OCI-LY7 (cell line): ENCODE results near the gene OR1K1. TPM values are rescaled to one million over a fixed set of nuclear protein-coding genes. Genes with fewer than 3 reads are reported as not detected.

ENCODE experiments used
- Bru-seq: library from RNA; stranded (reverse); fragments of 400-500 nt; gene quantifications from one replicate; lab custom pipeline; 2021; lab: Mats Ljungman, UMichigan
- BruChase-seq, 2 experiments: library from RNA; stranded (reverse); fragments of 400-500 nt; gene quantifications; one replicate each; lab custom pipeline; 2021; lab: Mats Ljungman, UMichigan
- BruUV-seq: library from RNA; stranded (reverse); fragments of 400-500 nt; replicated peaks from 2 replicates; lab custom pipeline; 2021; lab: Mats Ljungman, UMichigan
- CTCF ChIA-PET: fragments of 300-600 bp; sonication (Branson Sonifier 250); formaldehyde crosslinking; loops from one replicate; lab custom pipeline; 2022; ENCODE audit warnings: antibody characterized with exemption; ENCODE audit not compliant: unreplicated experiment; lab: Charles Lee
- POLR2A ChIA-PET: fragments of 300-600 bp; sonication (Branson Sonifier 250); formaldehyde crosslinking; loops from one replicate; lab custom pipeline; 2022; ENCODE audit warnings: antibody characterized with exemption; lab: Charles Lee
- DNase-seq: peaks from one replicate; pipeline ENCODE4 v3.0.0-alpha.2; 2015; ENCODE audit warnings: low spot score
- H2AFZ ChIP-seq: fragments of 200-600 bp; sonication (generic), shearing (Covaris generic); 2 replicates; pipeline ENCODE4 v1.6.1; 2014; ENCODE audit warnings: mild to moderate bottlenecking, antibody characterized with exemption, low read length, moderate library complexity
- H3K27ac ChIP-seq: fragments of 200-600 bp; sonication (generic); 2 replicates; pipeline ENCODE4 v1.5.1; 2014; ENCODE audit warnings: mixed run types, low read depth, mild to moderate bottlenecking, moderate library complexity, low read length, inconsistent platforms; ENCODE audit not compliant: poor library complexity, severe bottlenecking
- H3K36me3 ChIP-seq: fragments of 200-600 bp; sonication (generic); 2 replicates; pipeline ENCODE4 v1.6.1; 2014; ENCODE audit warnings: mild to moderate bottlenecking, antibody characterized with exemption, low read length, moderate library complexity, mixed read lengths; ENCODE audit not compliant: insufficient read depth
- H3K4me1 ChIP-seq: fragments of 200-600 bp; sonication (generic); 2 replicates; pipeline ENCODE4 v1.5.1; 2014; ENCODE audit warnings: mild to moderate bottlenecking, low read length; ENCODE audit not compliant: insufficient read depth, poor library complexity, severe bottlenecking
- H3K4me2 ChIP-seq: fragments of 200-600 bp; sonication (generic); 2 replicates; pipeline ENCODE4 v1.6.1; 2014; ENCODE audit warnings: mild to moderate bottlenecking, low read length
- H3K4me3 ChIP-seq: fragments of 200-600 bp; sonication (generic); 2 replicates; pipeline ENCODE4 v1.5.1; 2014; ENCODE audit warnings: mild to moderate bottlenecking, low read depth, low read length; ENCODE audit not compliant: poor library complexity, severe bottlenecking
- H3K79me2 ChIP-seq: fragments of 200-600 bp; sonication (generic); 2 replicates; pipeline ENCODE4 v1.6.1; 2016; ENCODE audit warnings: low read depth, mild to moderate bottlenecking, low read length, moderate library complexity, mixed read lengths; ENCODE audit not compliant: insufficient read depth
- H3K9me2 ChIP-seq: fragments of 200-600 bp; sonication (generic); 2 replicates; pipeline ENCODE4 v1.6.1; 2016; ENCODE audit warnings: mild to moderate bottlenecking, low read length, mixed read lengths; ENCODE audit not compliant: insufficient read depth
- H3K9me3 ChIP-seq: fragments of 200-600 bp; sonication (generic); 2 replicates; pipeline ENCODE4 v1.6.1; 2014; ENCODE audit warnings: mild to moderate bottlenecking, mixed run types, low read length, mixed read lengths
- H4K20me1 ChIP-seq: fragments of 200-600 bp; sonication (generic); 2 replicates; pipeline ENCODE4 v1.6.1; 2014; ENCODE audit warnings: mild to moderate bottlenecking, antibody characterized with exemption, low read length, moderate library complexity, mixed read lengths; ENCODE audit not compliant: insufficient read depth
- EZH2phosphoT487 ChIP-seq: fragments of 200-600 bp; sonication (generic); IDR thresholded peaks from 2 replicates; pipeline ENCODE4 v1.6.1; 2018; ENCODE audit warnings: low read depth, borderline replicate concordance, mild to moderate bottlenecking, mixed run types, antibody characterized with exemption, low read length, moderate library complexity, mixed read lengths
- intact Hi-C: fragments of 100-400 bp; cut with micrococcal nuclease; formaldehyde crosslinking; loops from one replicate; pipeline ENCODE4 v1.10.0; 2022; ENCODE audit not compliant: unreplicated experiment
- long read RNA-seq: library from polyadenylated mRNA; stranded (forward); transcript quantifications from one replicate; pipeline ENCODE4 v2.0.0, GENCODE V29; 2022
- total RNA-seq, 2 experiments: library from RNA; depleted of rRNA in 1 of 2; stranded (reverse); fragments of >200 nt in 1 of 2; shearing (Covaris generic) in 1 of 2; gene quantifications; 2 replicates each; pipeline ENCODE4 v1.2.3, GENCODE V29; 2014 to 2022
- TF ChIP-seq, protein P1 (sequence below): fragments of 200-600 bp; sonication (generic); conservative IDR thresholded peaks from 2 replicates; pipeline ENCODE4 v1.5.1; 2014; ENCODE audit warnings: mild to moderate bottlenecking, antibody characterized with exemption, low read length, moderate library complexity, mixed read lengths

The OR1K1 gene, protein sequence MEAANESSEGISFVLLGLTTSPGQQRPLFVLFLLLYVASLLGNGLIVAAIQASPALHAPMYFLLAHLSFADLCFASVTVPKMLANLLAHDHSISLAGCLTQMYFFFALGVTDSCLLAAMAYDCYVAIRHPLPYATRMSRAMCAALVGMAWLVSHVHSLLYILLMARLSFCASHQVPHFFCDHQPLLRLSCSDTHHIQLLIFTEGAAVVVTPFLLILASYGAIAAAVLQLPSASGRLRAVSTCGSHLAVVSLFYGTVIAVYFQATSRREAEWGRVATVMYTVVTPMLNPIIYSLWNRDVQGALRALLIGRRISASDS
- total RNA-seq (2014; rRNA removed; shearing (Covaris generic)), result not detected in 2 replicates
- total RNA-seq (2022), result not detected in 2 replicates
- Bru-seq, nascent RNA, result not detected
- BruChase-seq, experiment 1, labeled RNA remaining after a 6-hour chase, result not detected
- BruChase-seq, experiment 2, labeled RNA remaining after a 2-hour chase, result not detected
- long read RNA-seq, result 0 reads

DNA sequence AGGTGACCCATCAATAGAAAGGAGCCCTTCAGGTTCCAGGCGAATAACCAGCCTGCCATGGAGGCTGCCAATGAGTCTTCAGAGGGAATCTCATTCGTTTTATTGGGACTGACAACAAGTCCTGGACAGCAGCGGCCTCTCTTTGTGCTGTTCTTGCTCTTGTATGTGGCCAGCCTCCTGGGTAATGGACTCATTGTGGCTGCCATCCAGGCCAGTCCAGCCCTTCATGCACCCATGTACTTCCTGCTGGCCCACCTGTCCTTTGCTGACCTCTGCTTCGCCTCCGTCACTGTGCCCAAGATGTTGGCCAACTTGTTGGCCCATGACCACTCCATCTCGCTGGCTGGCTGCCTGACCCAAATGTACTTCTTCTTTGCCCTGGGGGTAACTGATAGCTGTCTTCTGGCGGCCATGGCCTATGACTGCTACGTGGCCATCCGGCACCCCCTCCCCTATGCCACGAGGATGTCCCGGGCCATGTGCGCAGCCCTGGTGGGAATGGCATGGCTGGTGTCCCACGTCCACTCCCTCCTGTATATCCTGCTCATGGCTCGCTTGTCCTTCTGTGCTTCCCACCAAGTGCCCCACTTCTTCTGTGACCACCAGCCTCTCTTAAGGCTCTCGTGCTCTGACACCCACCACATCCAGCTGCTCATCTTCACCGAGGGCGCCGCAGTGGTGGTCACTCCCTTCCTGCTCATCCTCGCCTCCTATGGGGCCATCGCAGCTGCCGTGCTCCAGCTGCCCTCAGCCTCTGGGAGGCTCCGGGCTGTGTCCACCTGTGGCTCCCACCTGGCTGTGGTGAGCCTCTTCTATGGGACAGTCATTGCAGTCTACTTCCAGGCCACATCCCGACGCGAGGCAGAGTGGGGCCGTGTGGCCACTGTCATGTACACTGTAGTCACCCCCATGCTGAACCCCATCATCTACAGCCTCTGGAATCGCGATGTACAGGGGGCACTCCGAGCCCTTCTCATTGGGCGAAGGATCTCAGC is at the start of gene OR1K1:
TSS of gene OR1K1 (plus strand) at position 58 of the 995 bp plus-strand sequence. CDS start at position 58, 0 bp downstream.
- CTCF ChIA-PET, result no interaction called here
- Histone ChIP-seq H3K36me3 (no peaks in the 10 kb centered on the region), H3K79me2 (no peaks in the 10 kb centered on the region), H2AFZ (no peak within 1 kb of the TSS), H3K4me1 (no peaks in the 10 kb centered on the region), H3K9me3 (no peaks in the 10 kb centered on the region), H3K27ac (no peak within 1 kb of the TSS), H3K4me2 (no peak within 1 kb of the TSS), H3K9me2 (no peaks in the 10 kb centered on the region), H3K4me3 (no peak within 1 kb of the TSS), H4K20me1 (no peaks in the 10 kb centered on the region)
- no peak for DNase-seq
- POLR2A ChIA-PET, result no interaction called here
- intact Hi-C loops, result no loop called here
- TF ChIP-seq, protein P1, sequence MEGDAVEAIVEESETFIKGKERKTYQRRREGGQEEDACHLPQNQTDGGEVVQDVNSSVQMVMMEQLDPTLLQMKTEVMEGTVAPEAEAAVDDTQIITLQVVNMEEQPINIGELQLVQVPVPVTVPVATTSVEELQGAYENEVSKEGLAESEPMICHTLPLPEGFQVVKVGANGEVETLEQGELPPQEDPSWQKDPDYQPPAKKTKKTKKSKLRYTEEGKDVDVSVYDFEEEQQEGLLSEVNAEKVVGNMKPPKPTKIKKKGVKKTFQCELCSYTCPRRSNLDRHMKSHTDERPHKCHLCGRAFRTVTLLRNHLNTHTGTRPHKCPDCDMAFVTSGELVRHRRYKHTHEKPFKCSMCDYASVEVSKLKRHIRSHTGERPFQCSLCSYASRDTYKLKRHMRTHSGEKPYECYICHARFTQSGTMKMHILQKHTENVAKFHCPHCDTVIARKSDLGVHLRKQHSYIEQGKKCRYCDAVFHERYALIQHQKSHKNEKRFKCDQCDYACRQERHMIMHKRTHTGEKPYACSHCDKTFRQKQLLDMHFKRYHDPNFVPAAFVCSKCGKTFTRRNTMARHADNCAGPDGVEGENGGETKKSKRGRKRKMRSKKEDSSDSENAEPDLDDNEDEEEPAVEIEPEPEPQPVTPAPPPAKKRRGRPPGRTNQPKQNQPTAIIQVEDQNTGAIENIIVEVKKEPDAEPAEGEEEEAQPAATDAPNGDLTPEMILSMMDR, result no peak
- no peak for TF ChIP-seq EZH2phosphoT487
- BruUV-seq, result no TSS peak

DNA sequence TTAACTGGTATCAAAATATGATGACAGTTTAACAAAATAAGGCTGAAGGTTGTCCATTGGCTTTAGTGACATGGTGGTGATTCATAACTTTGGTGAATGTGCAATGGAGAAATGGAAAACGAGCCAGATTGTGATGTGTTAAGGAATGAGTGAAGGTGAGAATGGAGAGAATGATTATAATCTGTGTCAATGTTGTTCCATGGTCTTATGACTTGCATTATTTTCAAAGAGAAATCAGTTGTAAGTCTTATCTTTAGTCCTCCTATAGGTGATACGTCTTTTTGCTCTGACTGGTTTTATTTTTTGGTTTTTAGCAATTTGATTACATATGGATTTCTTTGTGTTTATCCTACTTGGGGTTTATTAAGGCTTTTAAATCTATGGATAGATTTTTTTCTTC is 45.1 kb upstream of the OR1K1 start:
- CTCF ChIA-PET, result no interaction called here

More for the DNA sequence above, 45.1 kb upstream of the OR1K1 start:
- H3K79me2 ChIP-seq, result no peaks in the 10 kb centered on the region
- intact Hi-C loops, result no loop called here
- H3K4me1 ChIP-seq, result no peaks in the 10 kb centered on the region
- no peak overlapping the region for H3K4me3 ChIP-seq
- H4K20me1 ChIP-seq, result no peaks in the 10 kb centered on the region
- no peak overlapping the region for H3K4me2 ChIP-seq
- H3K9me3 ChIP-seq, result 0 out of 2 replicates have a peak, but pooled peaks cover 6% of the 10 kb centered on the region
- H3K27ac ChIP-seq, result no peak overlapping the region
- no peak for TF ChIP-seq EZH2phosphoT487
- TF ChIP-seq, protein P1, result no peak
- H3K36me3 ChIP-seq, result no peaks in the 10 kb centered on the region
- no peaks in the 10 kb centered on the region for H3K9me2 ChIP-seq
- POLR2A ChIA-PET, result no interaction called here
- no peak overlapping the region for H2AFZ ChIP-seq
- BruUV-seq, result no TSS peak
- no peak for DNase-seq
